Colon (tissue), 2 donors: ENCODE results near the gene GMPR.

Experiments
- FAIRE-seq: peaks from 2 replicates; lab custom pipeline; 2012; peaks lifted over from hg19 to GRCh38; lab: Jason Lieb, UNC
- donor health status: control.
- donor health status: control.

The GMPR gene

GRCh38 chr6:16272201-16272600, 33.8 kb downstream of the GMPR start:
- FAIRE-seq = no peak

GRCh38 chr6:16273256-16273655, 34.9 kb downstream of the GMPR start:
- no peak for FAIRE-seq

- FAIRE-seq = no peak
Observed at GRCh38 chr6:16274483-16274882, 36.1 kb downstream of the GMPR start.

- FAIRE-seq = no peak
Observed at GRCh38 chr6:16274885-16275589, 36.6 kb downstream of the GMPR start.

GRCh38 chr6:16277101-16277981, 39.0 kb downstream of the GMPR start:
- FAIRE-seq = no peak

- no peak for FAIRE-seq
Observed at GRCh38 chr6:16278048-16278724, 39.8 kb downstream of the GMPR start.

- FAIRE-seq = no peak
Observed at GRCh38 chr6:16278750-16279149, 40.4 kb downstream of the GMPR start.

- no peak for FAIRE-seq
Observed at GRCh38 chr6:16279243-16279642, 40.9 kb downstream of the GMPR start.

- no peak for FAIRE-seq
Observed at GRCh38 chr6:16282370-16282769, 44.0 kb downstream of the GMPR start.

- no peak for FAIRE-seq
Observed at GRCh38 chr6:16284472-16284871, 46.1 kb downstream of the GMPR start.

- FAIRE-seq = no peak
Observed at GRCh38 chr6:16285467-16286150, 47.2 kb downstream of the GMPR start.

- no peak for FAIRE-seq
Observed at GRCh38 chr6:16286151-16286522, 47.8 kb downstream of the GMPR start.

GRCh38 chr6:16288163-16288562, 49.8 kb downstream of the GMPR start:
- no peak for FAIRE-seq

GRCh38 chr6:16291739-16292138, 53.4 kb downstream of the GMPR start:
- FAIRE-seq = no peak

- FAIRE-seq = no peak
Observed at GRCh38 chr6:16292432-16292831, 54.0 kb downstream of the GMPR start.

GRCh38 chr6:16292942-16293341, 54.6 kb downstream of the GMPR start:
- FAIRE-seq = no peak

- no peak for FAIRE-seq
Observed at GRCh38 chr6:16294371-16294770, 56.0 kb downstream of the GMPR start.

GRCh38 chr6:16295060-16295459, 56.7 kb downstream of the GMPR start:
- no peak for FAIRE-seq

GRCh38 chr6:16295471-16295870, 57.1 kb downstream of the GMPR start:
- FAIRE-seq = no peak

- FAIRE-seq = no peak
Observed at GRCh38 chr6:16296061-16296670, 57.8 kb downstream of the GMPR start.

- FAIRE-seq = no peak
Observed at GRCh38 chr6:16299861-16300260, 61.5 kb downstream of the GMPR start.

- FAIRE-seq = no peak
Observed at GRCh38 chr6:16301511-16301910, 63.1 kb downstream of the GMPR start.
